Keratinocyte (primary cell): Measurements from ENCODE around the gene TOR3A. TPM values are rescaled to one million over a fixed set of nuclear protein-coding genes. Genes with fewer than 3 reads are reported as not detected.

ENCODE experiments used
- DNase-seq: peaks from one replicate; pipeline ENCODE4 v3.0.0-alpha.2; 2011; ENCODE audit warnings: low read depth, missing footprints, low spot score
- FAIRE-seq: peaks from 2 replicates; lab custom pipeline; 2011; peaks lifted over from hg19 to GRCh38; lab: Jason Lieb, UNC
- H2AFZ ChIP-seq: 2 replicates; pipeline ENCODE4 v1.6.0; 2012; ENCODE audit warnings: low read length, control low read depth, inconsistent platforms; ENCODE audit not compliant: control insufficient read depth
- H3K27ac ChIP-seq: 2 replicates; pipeline ENCODE4 v1.5.1; 2011; ENCODE audit warnings: low read length; ENCODE audit not compliant: control insufficient read depth, insufficient read depth
- H3K27me3 ChIP-seq: 3 replicates; pipeline ENCODE4 v1.6.0; 2011; ENCODE audit warnings: low read length; ENCODE audit not compliant: control insufficient read depth, insufficient read depth; ENCODE audit errors: extremely low read depth
- H3K36me3 ChIP-seq, 2 experiments: 2 replicates in 1 of 2; 3 replicates in 1 of 2; pipeline ENCODE4 v1.5.1; 2011; ENCODE audit warnings: low read length in 2 of 2, mild to moderate bottlenecking in 1 of 2; ENCODE audit not compliant: control insufficient read depth in 2 of 2, insufficient read depth in 2 of 2; ENCODE audit errors: extremely low read depth in 1 of 2
- H3K4me1 ChIP-seq: 3 replicates; pipeline ENCODE4 v1.5.1; 2011; ENCODE audit warnings: low read length; ENCODE audit not compliant: control insufficient read depth, insufficient read depth; ENCODE audit errors: extremely low read depth
- H3K4me2 ChIP-seq: 3 replicates; pipeline ENCODE4 v1.6.0; 2011; ENCODE audit warnings: low read depth, low read length; ENCODE audit not compliant: control insufficient read depth, insufficient read depth; ENCODE audit errors: extremely low read depth
- H3K4me3 ChIP-seq, 3 experiments: fragments of 200-600 bp in 1 of 3; sonication (generic) in 1 of 3; 2 replicates in 2 of 3; 3 replicates in 1 of 3; pipeline ENCODE4 v1.5.1; 2011 to 2016; ENCODE audit warnings: low read length in 3 of 3, mild to moderate bottlenecking in 3 of 3, control low read depth in 2 of 3, inconsistent platforms in 1 of 3, low read depth in 1 of 3, mixed read lengths in 1 of 3, mixed run types in 1 of 3, moderate library complexity in 1 of 3; ENCODE audit not compliant: control insufficient read depth in 2 of 3, insufficient read depth in 2 of 3; ENCODE audit errors: extremely low read depth in 1 of 3
- H3K79me2 ChIP-seq: 2 replicates; pipeline ENCODE4 v1.6.0; 2012; ENCODE audit warnings: low read length; ENCODE audit not compliant: control insufficient read depth, insufficient read depth
- H3K9ac ChIP-seq: 3 replicates; pipeline ENCODE4 v1.6.0; 2011; ENCODE audit warnings: low read length; ENCODE audit not compliant: control insufficient read depth, insufficient read depth; ENCODE audit errors: extremely low read depth
- H3K9me1 ChIP-seq: 3 replicates; pipeline ENCODE4 v1.6.0; 2011; ENCODE audit warnings: low read length; ENCODE audit not compliant: control insufficient read depth, insufficient read depth; ENCODE audit errors: extremely low read depth
- H3K9me3 ChIP-seq: 2 replicates; pipeline ENCODE4 v1.5.1; 2012; ENCODE audit warnings: low read depth, low read length; ENCODE audit not compliant: control insufficient read depth
- H4K20me1 ChIP-seq: 3 replicates; pipeline ENCODE4 v1.6.0; 2011; ENCODE audit warnings: low read length; ENCODE audit not compliant: control insufficient read depth, insufficient read depth; ENCODE audit errors: extremely low read depth
- CTCF ChIP-seq, 3 experiments: IDR thresholded peaks in 1 of 3; conservative IDR thresholded peaks in 1 of 3; optimal IDR thresholded peaks in 1 of 3; 2 replicates in 2 of 3; 3 replicates in 1 of 3; pipeline versions ENCODE3 to v1.5.1; 2011; ENCODE audit warnings: low read length in 3 of 3, mild to moderate bottlenecking in 3 of 3, moderate library complexity in 2 of 3, control low read depth in 1 of 3, inconsistent platforms in 1 of 3; ENCODE audit not compliant: insufficient read depth in 2 of 3; ENCODE audit errors: extremely low read depth in 1 of 3
- EZH2 ChIP-seq: IDR thresholded peaks from one replicate; pipeline ENCODE4 v1.6.1; 2012; ENCODE audit warnings: inconsistent platforms, mild to moderate bottlenecking, low read length, moderate library complexity
- dilution Hi-C: fragments of 300-500 bp; cut with MboI; formaldehyde crosslinking; loops from one replicate; pipeline ENCODE4 v1.7.0; 2020; ENCODE audit warnings: low sequenced_read_pairs; ENCODE audit not compliant: extremely low pct_ligation_motif_present
- polyA plus RNA-seq, 5 experiments: library from polyadenylated mRNA; depleted of rRNA in 3 of 5; stranded (reverse) in 3 of 5; stranded (forward) in 1 of 5; unstranded in 1 of 5; fragments of >200 nt; gene quantifications; 1 replicate in 1 of 5; 2 replicates in 3 of 5; 3 replicates in 1 of 5; pipeline versions ENCODE4 v1.2.1 to v1.2.3, GENCODE V29; 2011 to 2012; ENCODE audit warnings: missing spikeins in 2 of 5, low read depth in 1 of 5, low replicate concordance in 1 of 5

The TOR3A gene
- polyA plus RNA-seq, 1 donor (not counting 4 experiments of a cell fraction or from before 2014, with no cell fraction given) = 16.8 TPM

GRCh38 chr1:179046808-179047635 lies 34.8 kb upstream of the TOR3A start:
- TF ChIP-seq CTCF (optimal IDR thresholded peaks at IDR 0.05 in 1 of 3, IDR thresholded peaks at IDR 0.05 in 1 of 3, conservative IDR thresholded peaks at IDR 0.05 in 1 of 3; ENCODE audit: extremely low read depth in 1 of 3, insufficient read depth in 2 of 3, low read length in 3 of 3) = no peak
- no peak for TF ChIP-seq EZH2
- DNase-seq (no peak), FAIRE-seq (no peak)
- no peaks in the 10 kb centered on the region for H3K36me3 ChIP-seq
- H3K79me2 ChIP-seq = peaks cover 15% of the 10 kb centered on the region
- H3K9me3 ChIP-seq = no peaks in the 10 kb centered on the region
- H3K4me2 ChIP-seq = no peak overlapping the region
- H4K20me1 ChIP-seq = no peaks in the 10 kb centered on the region
- dilution Hi-C loops = no loop called here
- H3K9me1 ChIP-seq = no peaks in the 10 kb centered on the region
- H2AFZ ChIP-seq = no peak overlapping the region
- no peak overlapping the region for H3K27ac ChIP-seq
- H3K4me1 ChIP-seq = no peaks in the 10 kb centered on the region
- no peaks in the 10 kb centered on the region for H3K27me3 ChIP-seq
- H3K9ac ChIP-seq = no peak overlapping the region
- no peak overlapping the region for H3K4me3 ChIP-seq

GRCh38 chr1:179047636-179047997 lies 34.3 kb upstream of the TOR3A start:
- no peaks in the 10 kb centered on the region for H3K9me3 ChIP-seq
- dilution Hi-C loops = no loop called here
- no peak for FAIRE-seq

More at GRCh38 chr1:179047636-179047997, 34.3 kb upstream of the TOR3A start:
- H2AFZ ChIP-seq = no peak overlapping the region
- no peaks in the 10 kb centered on the region for H4K20me1 ChIP-seq
- H3K9ac ChIP-seq = no peak overlapping the region
- no peak for TF ChIP-seq CTCF (optimal IDR thresholded peaks at IDR 0.05 in 1 of 3, IDR thresholded peaks at IDR 0.05 in 1 of 3, conservative IDR thresholded peaks at IDR 0.05 in 1 of 3; ENCODE audit: extremely low read depth in 1 of 3, insufficient read depth in 2 of 3, low read length in 3 of 3)
- TF ChIP-seq EZH2 = no peak
- no peak for DNase-seq
- no peaks in the 10 kb centered on the region for H3K4me1 ChIP-seq
- H3K27ac ChIP-seq = no peak overlapping the region
- H3K4me3 ChIP-seq = no peak overlapping the region
- no peaks in the 10 kb centered on the region for H3K36me3 ChIP-seq
- no peaks in the 10 kb centered on the region for H3K9me1 ChIP-seq
- no peak overlapping the region for H3K4me2 ChIP-seq
- H3K79me2 ChIP-seq = peaks cover 9% of the 10 kb centered on the region
- no peaks in the 10 kb centered on the region for H3K27me3 ChIP-seq
